HepG2 (cell line): ENCODE results near the gene EPB41.

Source experiments
- KDM3A ChIP-seq: IDR thresholded peaks from 2 replicates; pipeline ENCODE4 v1.6.1; 2018; ENCODE audit warnings: low read depth, missing compliant biosample characterization
- POLR2A ChIP-seq, 2 experiments: IDR thresholded peaks; 2 replicates each; pipeline ENCODE4 v1.6.1; 2011; ENCODE audit warnings: low read depth in 2 of 2, low read length in 2 of 2, mild to moderate bottlenecking in 1 of 2, moderate library complexity in 1 of 2; ENCODE audit not compliant: insufficient read depth in 1 of 2

DNA sequence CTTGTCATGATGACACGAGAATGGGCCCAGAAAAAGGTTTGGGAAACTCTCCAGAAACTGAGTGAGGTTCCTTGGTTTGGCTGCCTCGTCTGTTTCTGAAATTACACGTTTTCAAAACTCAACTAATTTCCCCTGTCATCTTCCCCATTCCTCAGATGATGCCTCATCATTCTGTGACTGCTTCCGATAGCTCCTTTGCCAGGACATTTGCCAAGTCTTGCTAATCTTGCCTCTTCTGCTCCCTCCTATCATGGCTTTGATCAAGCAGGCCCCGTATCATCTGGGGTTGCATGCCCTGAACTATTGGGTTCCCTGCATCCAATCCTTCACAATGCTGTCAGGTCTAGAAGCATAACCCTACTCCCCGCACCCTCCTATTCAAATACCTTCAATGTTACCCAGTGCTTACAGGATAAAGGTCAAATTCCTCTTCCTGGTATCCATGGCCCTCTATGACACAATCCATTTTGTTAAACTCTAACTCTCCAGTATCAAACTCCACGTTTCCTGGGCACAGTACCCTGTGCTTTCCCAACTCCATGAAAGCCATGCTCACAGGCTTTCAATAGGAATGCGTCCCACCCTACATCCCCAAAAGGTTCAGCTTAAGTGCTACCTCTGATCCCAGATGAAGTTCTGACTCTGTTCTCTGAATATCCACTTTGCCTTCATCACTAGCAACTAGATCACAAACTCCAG, 231.5 kb downstream of the EPB41 start:
- TF ChIP-seq POLR2A (IDR thresholded peaks at IDR 0.05; ENCODE audit: insufficient read depth in 1 of 2, low read depth in 2 of 2, low read length in 2 of 2) (peak in 1 of 2 experiments; percentile 45; a peak in 1 of 4 replicates), KDM3A (CRISPR knock-in tag) (0 out of 2 replicates have a peak, but pooled peaks have one; percentile 27)
